Mesodermal cell (in vitro differentiated cells): Measurements from ENCODE around the gene FOXM1.

Experiments
- H3K27ac ChIP-seq: 2 replicates; pipeline ENCODE4 v1.7.0; 2013; ENCODE audit warnings: mild to moderate bottlenecking, low read depth, low read length, moderate library complexity; ENCODE audit not compliant: severe bottlenecking
- H3K36me3 ChIP-seq: 2 replicates; pipeline ENCODE4 v1.7.1; 2013; ENCODE audit warnings: mild to moderate bottlenecking, low read length, moderate library complexity; ENCODE audit not compliant: control insufficient read depth, insufficient read depth
- H3K4me1 ChIP-seq: one replicate; pipeline ENCODE4 v1.7.1; 2013; ENCODE audit warnings: mild to moderate bottlenecking, low read length; ENCODE audit not compliant: insufficient read depth, control insufficient read depth, poor library complexity, severe bottlenecking
- H3K4me3 ChIP-seq: 2 replicates; pipeline ENCODE4 v1.7.0; 2013; ENCODE audit warnings: low read length, control low read depth, mild to moderate bottlenecking; ENCODE audit not compliant: insufficient read depth, poor library complexity, severe bottlenecking; ENCODE audit errors: extremely low read depth
- H3K9me3 ChIP-seq: 2 replicates; pipeline ENCODE4 v1.7.1; 2013; ENCODE audit warnings: mild to moderate bottlenecking, low read length, moderate library complexity; ENCODE audit not compliant: control insufficient read depth
- WGBS, 2 experiments: methylation state at CpG; one replicate each; pipeline ENCODE4 v1.1.5; 2013; ENCODE audit warnings: missing lambda C conversion rate in 2 of 2; ENCODE audit not compliant: insufficient coverage in 2 of 2; 5-methylcytosine and 5-hydroxymethylcytosine counted together

Gene FOXM1

DNA sequence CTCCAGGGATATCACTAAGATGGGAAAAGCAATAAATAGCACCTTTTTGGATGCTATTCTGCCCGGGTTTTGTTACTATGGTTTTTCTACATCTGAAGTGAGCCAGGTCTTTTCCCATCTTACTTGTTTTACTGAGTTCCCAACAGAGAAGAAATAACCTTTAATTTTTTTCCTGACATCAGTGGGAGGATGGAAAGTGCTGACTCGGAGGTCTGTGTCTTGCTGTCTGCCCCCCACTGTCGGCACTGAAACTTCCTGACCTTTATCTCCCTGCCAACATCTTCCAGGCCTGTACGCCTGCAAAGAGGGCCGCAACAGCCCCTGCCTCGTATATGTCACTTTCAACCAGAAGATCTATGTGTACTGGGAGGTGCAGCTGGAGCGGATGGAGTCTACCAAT is 53.5 kb downstream of the FOXM1 start:
- H3K36me3 ChIP-seq: peaks cover 91% of the 10 kb centered on the region
- no peak overlapping the region for H3K4me3 ChIP-seq
- WGBS, 2 experiments: 89 to 92% methylated on average over 3 to 5 of the region's 7 CpGs
- H3K9me3 ChIP-seq: no peaks in the 10 kb centered on the region
- no peaks in the 10 kb centered on the region for H3K4me1 ChIP-seq
- no peak overlapping the region for H3K27ac ChIP-seq

GRCh38 chr12:2820432-2820831 is 56.5 kb downstream of the FOXM1 start:
- Histone ChIP-seq H3K9me3 (no peaks in the 10 kb centered on the region), H3K4me1 (no peaks in the 10 kb centered on the region), H3K4me3 (no peak overlapping the region), H3K27ac (no peak overlapping the region), H3K36me3 (peaks cover 87% of the 10 kb centered on the region)
- 86 to 88% methylated on average over 1 to 5 of the region's 9 CpGs for WGBS, 2 experiments

GRCh38 chr12:2819810-2820209 is 57.2 kb downstream of the FOXM1 start:
- H3K4me1 ChIP-seq: no peaks in the 10 kb centered on the region
- 94 to 96% methylated on average over 12 to 14 of the region's 15 CpGs for WGBS, 2 experiments
- H3K4me3 ChIP-seq: no peak overlapping the region
- no peaks in the 10 kb centered on the region for H3K9me3 ChIP-seq
- no peak overlapping the region for H3K27ac ChIP-seq
- H3K36me3 ChIP-seq: peaks cover 87% of the 10 kb centered on the region

DNA sequence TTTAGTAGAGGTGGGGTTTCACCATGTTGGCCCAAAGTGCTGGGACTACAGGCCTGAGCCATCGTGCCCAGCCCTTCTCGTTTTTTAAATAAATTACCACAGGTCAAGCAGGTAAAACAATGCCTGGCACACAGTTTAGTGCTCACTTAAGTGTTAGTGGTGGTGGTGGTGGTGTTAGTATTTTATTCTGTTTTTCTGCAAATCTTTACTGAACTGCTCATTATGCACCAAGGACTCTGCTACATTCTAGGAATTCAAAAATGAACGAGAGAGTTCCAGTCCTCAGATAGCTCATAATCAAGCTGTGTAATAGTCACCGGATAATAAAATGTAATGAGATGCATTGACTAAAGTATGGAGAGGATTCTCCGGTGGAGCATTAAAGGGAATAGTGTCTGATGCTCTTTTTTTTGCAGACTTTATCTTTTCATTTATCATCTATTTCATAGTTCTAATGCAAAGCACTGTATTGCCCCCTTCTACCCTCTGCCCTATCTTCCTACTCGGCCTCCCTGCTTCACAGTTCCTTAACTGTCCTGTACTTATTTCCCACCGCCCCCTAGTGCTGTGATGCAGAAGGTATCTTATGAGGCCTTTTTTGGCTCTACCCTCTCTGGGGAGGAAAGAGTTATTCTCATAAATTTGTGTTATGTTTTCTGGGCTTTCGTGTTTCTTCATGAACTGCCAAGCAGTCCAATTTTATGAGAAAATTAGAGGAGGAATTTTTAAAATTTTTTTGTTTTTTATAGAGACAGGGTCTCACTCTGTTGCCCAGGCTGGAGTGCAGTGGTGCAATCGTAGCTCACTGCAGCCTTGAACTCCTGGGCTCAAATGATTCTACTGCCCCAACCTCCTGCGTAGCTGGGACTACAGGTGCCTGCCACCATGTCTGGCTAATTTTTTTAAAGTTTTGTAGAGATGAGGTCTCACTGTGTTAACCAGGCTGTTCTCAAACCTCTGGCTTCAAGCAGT is 63.5 kb downstream of the FOXM1 start:
- Histone ChIP-seq H3K36me3 (peaks cover 36% of the 10 kb centered on the region), H3K9me3 (no peaks in the 10 kb centered on the region), H3K4me3 (peak overlapping the region; percentile 74), H3K27ac (peak overlapping the region; percentile 99), H3K4me1 (no peaks in the 10 kb centered on the region)
- WGBS, 2 experiments: 23 to 32% methylated on average over 4 to 8 of the region's 10 CpGs

GRCh38 chr12:2812290-2813213 is 64.4 kb downstream of the FOXM1 start, which contains the start of gene ITFG2:
ITFG2 (plus strand) TSS chr12:2812668; CDS start chr12:2812761, 93 bp downstream.
- no peaks in the 10 kb centered on the region for H3K4me1 ChIP-seq
- peaks cover 26% of the 10 kb centered on the region for H3K36me3 ChIP-seq
- H3K27ac ChIP-seq: peak within 1 kb of the TSS; percentile 99
- 0 to 1% methylated on average over 37 to 42 of the region's 48 CpGs for WGBS, 2 experiments
- H3K9me3 ChIP-seq: no peaks in the 10 kb centered on the region
- peak within 1 kb of the TSS; percentile 74 for H3K4me3 ChIP-seq

DNA sequence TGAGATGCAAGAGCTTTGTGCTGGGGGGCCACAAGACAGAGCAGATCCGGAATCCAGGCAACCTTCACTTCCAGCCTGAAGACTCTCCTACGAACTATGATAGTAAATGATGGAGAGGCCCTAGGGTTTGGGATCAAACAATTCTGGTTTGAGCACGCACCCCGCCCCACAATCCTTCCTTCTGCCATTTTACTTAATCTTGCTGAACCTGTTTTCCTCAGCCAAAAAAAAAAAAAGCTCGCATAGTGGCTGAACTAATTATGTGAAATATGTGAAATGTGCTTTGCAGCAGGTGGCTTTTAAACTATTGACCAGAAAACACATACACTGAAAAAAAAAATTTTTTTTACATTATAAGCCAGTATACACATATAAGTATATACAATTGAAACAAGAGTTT is 65.2 kb downstream of the FOXM1 start:
- Histone ChIP-seq H3K36me3 (peaks cover 19% of the 10 kb centered on the region), H3K9me3 (no peaks in the 10 kb centered on the region), H3K4me1 (no peaks in the 10 kb centered on the region), H3K4me3 (no peak overlapping the region), H3K27ac (peak overlapping the region; percentile 47)
- 100% methylated on average over 1 of the region's 5 CpGs for WGBS, 2 experiments
